Tibial nerve (tissue), 4 donors: ENCODE data around the gene MICB. TPM values are rescaled to one million over a fixed set of nuclear protein-coding genes. Genes with fewer than 3 reads are reported as not detected.
A peak's percentile ranks its signal among the peaks of the same experiment; 100 is the strongest.

Source experiments
- DNase-seq, 2 donors: peaks; one replicate each; pipeline ENCODE4 v3.0.0-alpha.2; 2019; ENCODE audit warnings: low spot score in 2 of 2
- H3K27ac ChIP-seq, 4 donors: fragments of 200-600 bp; sonication (generic) in 3 of 4; one replicate each; pipeline ENCODE4 v1.5.1; 2017 to 2019; ENCODE audit warnings: mild to moderate bottlenecking in 1 of 4
- H3K27me3 ChIP-seq, 2 donors: fragments of 200-600 bp; sonication (generic) in 1 of 2; one replicate each; pipeline versions ENCODE4 v1.5.1 to v1.6.0; 2017 to 2019
- H3K36me3 ChIP-seq, 3 donors: fragments of 200-600 bp; sonication (generic); one replicate each; pipeline ENCODE4 v1.5.1; 2018 to 2019
- H3K4me1 ChIP-seq, 4 donors: fragments of 200-600 bp; sonication (generic) in 3 of 4; one replicate each; pipeline ENCODE4 v1.5.1; 2017 to 2019
- H3K4me3 ChIP-seq, 4 donors: fragments of 200-600 bp; sonication (generic) in 3 of 4; one replicate each; pipeline ENCODE4 v1.5.1; 2017 to 2019; ENCODE audit warnings: mild to moderate bottlenecking in 1 of 4, moderate library complexity in 1 of 4
- H3K9me3 ChIP-seq, 4 donors: fragments of 200-600 bp; sonication (generic) in 3 of 4; one replicate each; pipeline ENCODE4 v1.5.1; 2017 to 2019
- EP300 ChIP-seq, 2 donors: sonication (generic); formaldehyde crosslinking; IDR thresholded peaks; one replicate each; pipeline ENCODE4 v1.6.1; 2017; ENCODE audit warnings: antibody characterized with exemption in 2 of 2, mild to moderate bottlenecking in 1 of 2
- POLR2A ChIP-seq, 2 donors: fragments of 450-650 bp; IDR thresholded peaks; one replicate each; pipeline ENCODE4 v1.6.1; 2017; ENCODE audit warnings: antibody characterized with exemption in 2 of 2, mild to moderate bottlenecking in 2 of 2, moderate library complexity in 2 of 2
- WGBS, 2 donors: methylation state at CpG; one replicate each; pipeline ENCODE4 v1.1.5; 2018; 5-methylcytosine and 5-hydroxymethylcytosine counted together
- total RNA-seq, 4 donors: library from RNA; depleted of rRNA; stranded (reverse); fragments of >200 nt; gene quantifications; one replicate each; pipeline ENCODE4 v1.1.0, GENCODE V29; 2016
- TF ChIP-seq, protein P1 (sequence below), 5 experiments: fragments of 200-600 bp in 3 of 5; fragments of 450-650 bp in 2 of 5; sonication (generic) in 3 of 5; IDR thresholded peaks; one replicate each; pipeline ENCODE4 v1.5.1; 2016 to 2019; ENCODE audit warnings: antibody characterized with exemption in 5 of 5, mild to moderate bottlenecking in 3 of 5, moderate library complexity in 2 of 5

The MICB gene
- total RNA-seq, 4 donors from 2014 or later = 1.0 to 8.0 (median 4.1) TPM

GRCh38 chr6:31541658-31542521, 43.9 kb downstream of the MICB start, which contains the start of gene DDX39B:
TSS of gene DDX39B (minus strand) at chr6:31542003. CDS start at chr6:31540532, 1,471 bp downstream.
- H3K9me3 ChIP-seq = no peaks in the 10 kb centered on the region
- H3K36me3 ChIP-seq = peaks cover 0 to 35% (median 19%) of the 10 kb centered on the region in 3 donors
- H3K4me1 ChIP-seq = peaks cover 4 to 62% (median 27%) of the 10 kb centered on the region in 4 donors
- DNase-seq = peak; percentile 89 to 91
- TF ChIP-seq, protein P1, sequence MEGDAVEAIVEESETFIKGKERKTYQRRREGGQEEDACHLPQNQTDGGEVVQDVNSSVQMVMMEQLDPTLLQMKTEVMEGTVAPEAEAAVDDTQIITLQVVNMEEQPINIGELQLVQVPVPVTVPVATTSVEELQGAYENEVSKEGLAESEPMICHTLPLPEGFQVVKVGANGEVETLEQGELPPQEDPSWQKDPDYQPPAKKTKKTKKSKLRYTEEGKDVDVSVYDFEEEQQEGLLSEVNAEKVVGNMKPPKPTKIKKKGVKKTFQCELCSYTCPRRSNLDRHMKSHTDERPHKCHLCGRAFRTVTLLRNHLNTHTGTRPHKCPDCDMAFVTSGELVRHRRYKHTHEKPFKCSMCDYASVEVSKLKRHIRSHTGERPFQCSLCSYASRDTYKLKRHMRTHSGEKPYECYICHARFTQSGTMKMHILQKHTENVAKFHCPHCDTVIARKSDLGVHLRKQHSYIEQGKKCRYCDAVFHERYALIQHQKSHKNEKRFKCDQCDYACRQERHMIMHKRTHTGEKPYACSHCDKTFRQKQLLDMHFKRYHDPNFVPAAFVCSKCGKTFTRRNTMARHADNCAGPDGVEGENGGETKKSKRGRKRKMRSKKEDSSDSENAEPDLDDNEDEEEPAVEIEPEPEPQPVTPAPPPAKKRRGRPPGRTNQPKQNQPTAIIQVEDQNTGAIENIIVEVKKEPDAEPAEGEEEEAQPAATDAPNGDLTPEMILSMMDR (IDR thresholded peaks at IDR 0.05) = peak in 1 of 5 experiments; percentile 28
- TF ChIP-seq POLR2A (IDR thresholded peaks at IDR 0.05) (peak; percentile 87 to 89), EP300 (IDR thresholded peaks at IDR 0.05) (peak; percentile 89 to 99)
- peak within 1 kb of the TSS; percentile 93 to 99 (median 98) for H3K27ac ChIP-seq
- H3K4me3 ChIP-seq = peak within 1 kb of the TSS; percentile 65 to 84 (median 74)
- H3K27me3 ChIP-seq = no peaks in the 10 kb centered on the region
- WGBS, 2 donors = 1% methylated on average over 43 of the region's 43 CpGs

GRCh38 chr6:31543639-31544038, 45.7 kb downstream of the MICB start:
- Histone ChIP-seq H3K9me3 (no peaks in the 10 kb centered on the region), H3K27me3 (no peaks in the 10 kb centered on the region), H3K27ac (peak overlapping the region in 1 of 4 donors; percentile 99), H3K4me3 (no peak overlapping the region), H3K36me3 (peaks cover 3 to 17% (median 4%) of the 10 kb centered on the region in 3 donors), H3K4me1 (peaks cover 4 to 58% (median 35%) of the 10 kb centered on the region in 4 donors)
- TF ChIP-seq POLR2A (IDR thresholded peaks at IDR 0.05) (no peak), EP300 (IDR thresholded peaks at IDR 0.05) (no peak)
- TF ChIP-seq, protein P1 (IDR thresholded peaks at IDR 0.05) = no peak
- 91 to 93% methylated on average over 6 of the region's 6 CpGs for WGBS, 2 donors
- no peak for DNase-seq

- DNase-seq = no peak
- Histone ChIP-seq H3K4me1 (peaks cover 4 to 52% (median 27%) of the 10 kb centered on the region in 4 donors), H3K27me3 (no peaks in the 10 kb centered on the region), H3K36me3 (peaks cover 0 to 17% (median 3%) of the 10 kb centered on the region in 3 donors), H3K4me3 (no peak overlapping the region), H3K27ac (no peak overlapping the region), H3K9me3 (no peaks in the 10 kb centered on the region)
- 65 to 77% methylated on average over 2 of the region's 2 CpGs for WGBS, 2 donors
- TF ChIP-seq POLR2A (IDR thresholded peaks at IDR 0.05) (no peak), EP300 (IDR thresholded peaks at IDR 0.05) (no peak)
- TF ChIP-seq, protein P1 (IDR thresholded peaks at IDR 0.05) = no peak
These were observed 46.7 kb downstream of the MICB start for GRCh38 chr6:31544676-31545075.

- Histone ChIP-seq H3K27ac (no peak overlapping the region), H3K9me3 (no peaks in the 10 kb centered on the region), H3K4me3 (no peak overlapping the region), H3K27me3 (no peaks in the 10 kb centered on the region), H3K36me3 (peaks cover 0 to 17% (median 3%) of the 10 kb centered on the region in 3 donors), H3K4me1 (peaks cover 0 to 46% (median 20%) of the 10 kb centered on the region in 4 donors)
- 71 to 76% methylated on average over 7 of the region's 7 CpGs for WGBS, 2 donors
- TF ChIP-seq EP300 (IDR thresholded peaks at IDR 0.05) (no peak), POLR2A (IDR thresholded peaks at IDR 0.05) (no peak)
- TF ChIP-seq, protein P1 (IDR thresholded peaks at IDR 0.05) = no peak
- DNase-seq = no peak
These were observed 47.3 kb downstream of the MICB start for GRCh38 chr6:31545291-31545690.
